Ishikawa (cell line): Measurements from ENCODE around the gene ETV5.

ENCODE experiments used
- CEBPB ChIP-seq: IDR thresholded peaks from 2 replicates; pipeline ENCODE4 v1.6.1; 2012
- CREB1 ChIP-seq: IDR thresholded peaks from 2 replicates; pipeline ENCODE4 v1.6.1; 2012; ENCODE audit warnings: low read depth
- EP300 ChIP-seq: IDR thresholded peaks from 2 replicates; pipeline ENCODE4 v1.6.1; 2012; ENCODE audit warnings: borderline replicate concordance
- FOXM1 ChIP-seq: IDR thresholded peaks from 2 replicates; pipeline ENCODE4 v1.6.1; 2012; ENCODE audit warnings: low read depth, borderline replicate concordance
- MAX ChIP-seq: IDR thresholded peaks from 2 replicates; pipeline ENCODE4 v1.6.1; 2012
- NFIC ChIP-seq: IDR thresholded peaks from 2 replicates; pipeline ENCODE4 v1.6.1; 2012
- RAD21 ChIP-seq: IDR thresholded peaks from 2 replicates; pipeline ENCODE4 v1.6.1; 2012; ENCODE audit warnings: low read depth
- TAF1 ChIP-seq: IDR thresholded peaks from 2 replicates; pipeline ENCODE4 v1.6.1; 2012; ENCODE audit warnings: low read depth, mild to moderate bottlenecking
- TCF12 ChIP-seq: IDR thresholded peaks from 2 replicates; pipeline ENCODE4 v1.6.1; 2012; ENCODE audit warnings: low read depth
- TEAD4 ChIP-seq: IDR thresholded peaks from 2 replicates; pipeline ENCODE4 v1.6.1; 2012
- YY1 ChIP-seq: IDR thresholded peaks from 2 replicates; pipeline ENCODE4 v1.6.1; 2012; ENCODE audit warnings: low read depth
- ZBTB7A ChIP-seq: IDR thresholded peaks from 2 replicates; pipeline ENCODE4 v1.6.1; 2012; ENCODE audit warnings: low read depth
- TF ChIP-seq, protein P1 (sequence below): IDR thresholded peaks from 2 replicates; pipeline ENCODE4 v1.6.1; 2012
- TF ChIP-seq, protein P2 (sequence below): IDR thresholded peaks from 2 replicates; pipeline ENCODE4 v1.6.1; 2012; ENCODE audit warnings: low read depth, mild to moderate bottlenecking

DNA sequence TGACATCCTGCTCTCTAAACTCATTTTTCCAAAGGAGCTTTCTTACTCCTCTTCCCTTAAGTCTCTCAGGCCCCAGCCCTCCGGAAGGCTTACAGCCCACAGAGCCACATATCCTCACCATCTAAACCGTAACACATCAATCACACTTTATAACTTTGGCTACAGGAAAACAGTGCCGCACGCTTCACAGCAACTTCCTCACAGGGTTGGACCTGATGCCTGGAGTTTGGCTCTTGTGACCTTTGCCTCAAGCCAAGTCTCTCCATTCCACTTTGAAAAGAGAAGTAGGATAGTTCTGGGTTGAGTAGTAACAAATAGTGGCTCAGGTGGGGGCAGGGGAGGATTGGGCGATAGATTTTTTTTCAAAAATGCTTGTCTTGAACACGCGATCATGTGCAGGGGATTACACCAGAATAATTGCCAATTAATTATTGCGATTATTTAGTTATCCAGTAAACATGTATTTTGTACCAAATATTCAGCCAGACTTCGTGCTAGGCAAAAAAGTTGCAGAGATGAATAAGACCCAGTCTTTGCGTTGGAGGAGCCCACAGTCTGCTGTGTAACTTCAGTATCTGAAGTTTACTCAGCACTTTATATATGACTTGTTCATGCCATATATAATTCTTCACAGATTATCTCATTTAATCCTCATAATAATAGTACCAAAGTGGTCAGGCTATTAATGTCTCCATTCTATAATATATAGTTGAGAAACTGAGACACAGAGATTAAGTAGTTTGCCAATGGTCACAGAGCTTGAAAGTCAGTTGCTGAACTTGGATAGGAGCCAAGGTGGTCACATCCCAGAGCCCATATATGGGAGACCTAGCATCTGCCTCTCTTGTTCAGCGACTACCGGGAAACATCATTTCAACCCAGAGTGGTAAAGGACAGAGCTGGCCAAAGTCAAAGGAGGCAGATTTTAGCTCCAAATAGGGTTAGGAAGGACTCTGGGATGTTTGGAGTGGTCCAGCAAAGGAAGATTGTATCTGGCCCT is 2.4 kb upstream of the ETV5 start:
- TF ChIP-seq, protein P1, sequence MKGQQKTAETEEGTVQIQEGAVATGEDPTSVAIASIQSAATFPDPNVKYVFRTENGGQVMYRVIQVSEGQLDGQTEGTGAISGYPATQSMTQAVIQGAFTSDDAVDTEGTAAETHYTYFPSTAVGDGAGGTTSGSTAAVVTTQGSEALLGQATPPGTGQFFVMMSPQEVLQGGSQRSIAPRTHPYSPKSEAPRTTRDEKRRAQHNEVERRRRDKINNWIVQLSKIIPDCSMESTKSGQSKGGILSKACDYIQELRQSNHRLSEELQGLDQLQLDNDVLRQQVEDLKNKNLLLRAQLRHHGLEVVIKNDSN: no peak
- TF ChIP-seq YY1 (no peak), MAX (no peak), EP300 (no peak), TAF1 (no peak), FOXM1 (no peak), NFIC (no peak), RAD21 (no peak), CREB1 (no peak), ZBTB7A (no peak), TCF12 (no peak), TEAD4 (no peak), CEBPB (no peak)
- TF ChIP-seq, protein P2, sequence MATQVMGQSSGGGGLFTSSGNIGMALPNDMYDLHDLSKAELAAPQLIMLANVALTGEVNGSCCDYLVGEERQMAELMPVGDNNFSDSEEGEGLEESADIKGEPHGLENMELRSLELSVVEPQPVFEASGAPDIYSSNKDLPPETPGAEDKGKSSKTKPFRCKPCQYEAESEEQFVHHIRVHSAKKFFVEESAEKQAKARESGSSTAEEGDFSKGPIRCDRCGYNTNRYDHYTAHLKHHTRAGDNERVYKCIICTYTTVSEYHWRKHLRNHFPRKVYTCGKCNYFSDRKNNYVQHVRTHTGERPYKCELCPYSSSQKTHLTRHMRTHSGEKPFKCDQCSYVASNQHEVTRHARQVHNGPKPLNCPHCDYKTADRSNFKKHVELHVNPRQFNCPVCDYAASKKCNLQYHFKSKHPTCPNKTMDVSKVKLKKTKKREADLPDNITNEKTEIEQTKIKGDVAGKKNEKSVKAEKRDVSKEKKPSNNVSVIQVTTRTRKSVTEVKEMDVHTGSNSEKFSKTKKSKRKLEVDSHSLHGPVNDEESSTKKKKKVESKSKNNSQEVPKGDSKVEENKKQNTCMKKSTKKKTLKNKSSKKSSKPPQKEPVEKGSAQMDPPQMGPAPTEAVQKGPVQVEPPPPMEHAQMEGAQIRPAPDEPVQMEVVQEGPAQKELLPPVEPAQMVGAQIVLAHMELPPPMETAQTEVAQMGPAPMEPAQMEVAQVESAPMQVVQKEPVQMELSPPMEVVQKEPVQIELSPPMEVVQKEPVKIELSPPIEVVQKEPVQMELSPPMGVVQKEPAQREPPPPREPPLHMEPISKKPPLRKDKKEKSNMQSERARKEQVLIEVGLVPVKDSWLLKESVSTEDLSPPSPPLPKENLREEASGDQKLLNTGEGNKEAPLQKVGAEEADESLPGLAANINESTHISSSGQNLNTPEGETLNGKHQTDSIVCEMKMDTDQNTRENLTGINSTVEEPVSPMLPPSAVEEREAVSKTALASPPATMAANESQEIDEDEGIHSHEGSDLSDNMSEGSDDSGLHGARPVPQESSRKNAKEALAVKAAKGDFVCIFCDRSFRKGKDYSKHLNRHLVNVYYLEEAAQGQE: no peak
